ENCODE data around the gene SOX8.

DNA sequence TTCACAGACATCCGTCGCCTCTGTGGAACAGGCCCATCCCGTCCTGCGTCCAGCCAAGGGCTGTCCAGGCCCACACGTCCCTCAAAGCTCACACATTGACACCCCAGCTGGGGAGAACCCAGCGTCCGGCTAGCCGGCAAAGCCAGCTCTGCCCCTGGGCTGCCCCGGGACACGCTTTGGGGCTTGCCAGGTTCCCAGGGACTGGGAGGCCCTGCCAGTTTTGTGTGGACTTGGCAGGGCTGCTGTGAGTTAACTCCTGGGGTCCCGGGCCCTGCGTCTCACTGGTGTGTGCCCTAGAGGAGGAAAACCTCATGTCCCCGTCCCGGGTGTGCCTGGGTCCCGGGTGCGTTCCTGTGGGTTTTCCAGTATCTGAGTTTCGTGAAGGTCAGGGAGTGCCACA, 6.3 kb downstream of the SOX8 start:
- TF ChIP-seq, protein P1, sequence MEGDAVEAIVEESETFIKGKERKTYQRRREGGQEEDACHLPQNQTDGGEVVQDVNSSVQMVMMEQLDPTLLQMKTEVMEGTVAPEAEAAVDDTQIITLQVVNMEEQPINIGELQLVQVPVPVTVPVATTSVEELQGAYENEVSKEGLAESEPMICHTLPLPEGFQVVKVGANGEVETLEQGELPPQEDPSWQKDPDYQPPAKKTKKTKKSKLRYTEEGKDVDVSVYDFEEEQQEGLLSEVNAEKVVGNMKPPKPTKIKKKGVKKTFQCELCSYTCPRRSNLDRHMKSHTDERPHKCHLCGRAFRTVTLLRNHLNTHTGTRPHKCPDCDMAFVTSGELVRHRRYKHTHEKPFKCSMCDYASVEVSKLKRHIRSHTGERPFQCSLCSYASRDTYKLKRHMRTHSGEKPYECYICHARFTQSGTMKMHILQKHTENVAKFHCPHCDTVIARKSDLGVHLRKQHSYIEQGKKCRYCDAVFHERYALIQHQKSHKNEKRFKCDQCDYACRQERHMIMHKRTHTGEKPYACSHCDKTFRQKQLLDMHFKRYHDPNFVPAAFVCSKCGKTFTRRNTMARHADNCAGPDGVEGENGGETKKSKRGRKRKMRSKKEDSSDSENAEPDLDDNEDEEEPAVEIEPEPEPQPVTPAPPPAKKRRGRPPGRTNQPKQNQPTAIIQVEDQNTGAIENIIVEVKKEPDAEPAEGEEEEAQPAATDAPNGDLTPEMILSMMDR (IDR thresholded peaks at IDR 0.05; ENCODE audit: low read length), result no peak
- TF ChIP-seq EZH2 (IDR thresholded peaks at IDR 0.05; ENCODE audit: borderline replicate concordance, low read length), result no peak
